GM20431 (cell line): Measurements from ENCODE around the gene ATAD3C.
"Not testable (repeated sequence)": the region's sequence is repeated elsewhere in the genome, so short reads cannot be mapped to it uniquely, and the experiment has no call there.

Source experiments
- in situ Hi-C: fragments of 300-500 bp; cut with MseI, MboI; formaldehyde crosslinking; loops from one replicate; pipeline ENCODE4 v1.15.0; 2020; ENCODE audit warnings: low sequenced_read_pairs; ENCODE audit not compliant: unreplicated experiment

Gene ATAD3C

GRCh38 chr1:1449099-1449739, at the start of gene ATAD3C:
TSS of gene ATAD3C (plus strand) at chr1:1449689. CDS start at chr1:1450684, 995 bp downstream.
- in situ Hi-C loops, result no loop called here

- in situ Hi-C loops, result no loop called here
Observed at GRCh38 chr1:1399872-1400575, 49.5 kb upstream of the ATAD3C start.

- in situ Hi-C loops, result no loop called here
Observed at GRCh38 chr1:1400576-1401456, 48.7 kb upstream of the ATAD3C start.

DNA sequence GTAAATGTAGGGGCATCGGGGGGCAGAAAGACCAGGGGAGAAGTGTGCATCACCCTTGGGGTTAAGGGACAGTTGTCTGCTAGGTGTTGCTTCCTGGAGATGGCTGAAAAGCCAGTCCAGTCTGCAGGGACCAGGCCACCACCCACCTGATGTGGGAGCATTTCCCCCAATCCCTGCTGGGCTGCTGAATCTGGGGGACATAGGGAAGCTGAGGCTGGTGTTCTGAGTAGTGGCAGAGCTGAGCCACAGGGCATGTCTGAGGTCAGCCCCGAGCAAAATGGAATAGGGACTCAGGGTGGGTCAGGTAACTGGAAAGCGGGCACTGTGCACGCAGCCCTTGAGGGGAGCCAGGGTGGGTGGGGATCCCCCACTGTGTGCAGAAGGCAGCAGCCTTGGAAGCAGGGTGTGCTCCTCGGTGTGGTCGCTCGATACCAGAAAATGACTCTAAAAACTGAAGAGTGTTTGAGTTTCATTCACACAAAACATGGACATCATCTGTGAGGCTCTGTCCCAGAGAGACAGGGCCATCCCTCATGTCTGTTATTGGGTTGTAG, 48.0 kb upstream of the ATAD3C start:
- in situ Hi-C loops, result no loop called here

- in situ Hi-C loops, result no loop called here
Observed at GRCh38 chr1:1402072-1402900, 47.2 kb upstream of the ATAD3C start.

DNA sequence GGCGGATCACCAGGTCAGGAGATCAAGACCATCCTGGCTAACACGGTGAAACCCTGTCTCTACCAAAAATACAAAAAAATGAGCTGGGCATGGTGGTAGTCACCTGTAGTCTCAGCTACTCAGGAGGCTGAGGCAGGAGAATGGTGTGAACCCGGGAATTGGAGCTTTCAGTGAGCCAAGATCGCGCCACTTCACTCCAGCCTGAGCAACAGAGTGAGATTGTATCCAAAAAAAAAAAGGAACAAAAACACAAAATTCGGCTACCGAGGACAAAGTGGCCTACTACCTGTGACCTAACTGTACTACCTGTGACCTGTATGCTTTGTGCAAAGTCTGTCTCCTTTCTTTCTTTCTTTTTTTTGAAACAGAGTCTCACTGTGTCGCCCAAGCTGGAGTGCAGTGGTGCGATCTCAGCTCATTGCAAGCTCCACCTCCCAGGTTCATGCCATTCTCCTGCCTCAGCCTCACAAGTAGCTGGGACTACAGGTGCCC, 46.5 kb upstream of the ATAD3C start:
- in situ Hi-C loops, result not testable (repeated sequence)

- in situ Hi-C loops, result no loop called here
Observed at GRCh38 chr1:1403653-1404052, 45.8 kb upstream of the ATAD3C start.

GRCh38 chr1:1406101-1406820, 43.2 kb upstream of the ATAD3C start:
- in situ Hi-C loops, result no loop called here

DNA sequence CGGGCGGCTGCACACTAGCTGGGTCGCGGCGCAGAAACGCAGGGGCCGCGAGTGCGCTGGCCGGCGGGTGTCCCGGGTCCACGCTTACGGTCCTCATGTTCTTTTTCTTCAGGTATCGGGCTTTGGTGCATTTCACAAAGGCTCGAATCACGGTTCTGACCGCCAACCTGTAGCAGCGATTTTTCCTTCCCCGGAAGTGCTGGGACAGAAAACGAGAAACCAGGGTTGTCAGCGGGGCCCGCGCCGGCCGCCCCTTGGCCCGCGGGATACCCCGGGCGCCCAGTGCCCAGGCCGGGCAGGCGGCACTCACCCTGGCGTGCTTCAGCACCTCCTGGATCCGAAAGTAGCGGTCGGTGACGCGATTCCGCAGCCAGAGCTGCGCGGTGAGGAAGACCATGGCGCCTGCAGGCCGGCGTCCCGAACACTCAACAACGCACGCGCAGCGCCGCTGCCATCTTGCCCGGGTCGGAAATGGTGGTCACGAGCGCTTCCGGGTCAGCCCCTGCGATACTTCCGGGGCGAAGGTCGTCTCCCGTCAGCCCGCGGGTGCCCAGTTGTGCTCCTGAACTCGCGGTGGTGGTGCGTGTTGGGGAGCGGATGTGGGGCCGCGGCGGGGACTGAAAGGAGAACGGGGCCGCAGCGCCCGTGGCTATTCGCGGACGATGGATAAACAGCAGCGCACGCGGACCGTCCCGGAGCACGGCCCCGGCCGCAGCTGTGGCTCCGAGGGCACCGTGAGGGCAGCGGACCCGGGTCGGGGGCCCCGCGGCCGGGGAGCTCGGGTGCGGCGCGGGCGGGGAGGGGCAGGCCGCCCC, 42.5 kb upstream of the ATAD3C start, which contains the start of gene MRPL20:
Gene MRPL20, minus strand, starts transcription at position 473 of the 815 bp plus-strand sequence. Its CDS starts 76 bp downstream, at position 397.
- in situ Hi-C loops, result no loop called here

- in situ Hi-C loops, result no loop called here
Observed at GRCh38 chr1:1407636-1408318, 41.7 kb upstream of the ATAD3C start.

GRCh38 chr1:1410238-1410637, 39.3 kb upstream of the ATAD3C start:
- in situ Hi-C loops, result not testable (repeated sequence)

DNA sequence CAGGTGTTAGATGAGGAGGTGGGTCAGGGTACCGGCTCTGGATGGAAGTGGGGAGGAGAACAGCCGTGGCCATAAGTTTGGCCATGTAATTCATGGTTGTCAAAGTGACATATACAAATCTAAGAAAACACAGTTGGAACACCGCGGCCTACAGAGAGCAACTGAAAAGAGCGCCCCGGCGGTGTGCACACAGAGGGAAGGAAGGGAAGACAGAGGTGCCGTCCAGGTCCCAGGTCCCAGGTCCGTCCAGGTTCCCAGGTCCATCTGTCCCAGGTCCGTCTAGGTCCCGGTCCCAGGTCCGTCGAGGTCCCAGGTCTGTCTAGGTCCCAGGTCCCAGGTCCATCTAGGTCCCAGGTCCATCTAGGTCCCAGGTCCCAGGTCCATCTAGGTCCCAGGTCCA, 37.9 kb upstream of the ATAD3C start:
- in situ Hi-C loops, result no loop called here

- in situ Hi-C loops, result not testable (repeated sequence)
Observed at GRCh38 chr1:1412311-1412902, 37.1 kb upstream of the ATAD3C start.

GRCh38 chr1:1415751-1416150, 33.7 kb upstream of the ATAD3C start:
- in situ Hi-C loops, result no loop called here

DNA sequence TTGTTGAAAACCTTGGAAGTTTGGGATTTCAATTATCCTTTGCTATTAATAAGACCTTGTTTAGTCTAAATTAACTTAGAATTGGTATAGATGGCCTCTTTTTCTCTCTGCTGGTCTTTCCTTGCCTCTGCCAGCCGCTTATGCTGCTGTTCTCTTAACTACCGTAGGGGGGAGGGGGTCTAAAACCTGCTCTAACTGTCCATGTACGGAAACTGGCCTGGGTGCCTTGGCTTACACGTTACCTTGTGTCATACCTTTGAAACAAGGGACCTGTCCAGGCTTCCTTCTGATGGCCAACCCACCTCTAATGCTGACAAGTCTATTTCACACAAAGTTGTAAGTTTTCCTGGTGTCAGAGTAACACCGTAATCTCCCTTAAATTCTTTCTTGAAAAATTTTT, 32.1 kb upstream of the ATAD3C start:
- in situ Hi-C loops, result not testable (repeated sequence)

DNA sequence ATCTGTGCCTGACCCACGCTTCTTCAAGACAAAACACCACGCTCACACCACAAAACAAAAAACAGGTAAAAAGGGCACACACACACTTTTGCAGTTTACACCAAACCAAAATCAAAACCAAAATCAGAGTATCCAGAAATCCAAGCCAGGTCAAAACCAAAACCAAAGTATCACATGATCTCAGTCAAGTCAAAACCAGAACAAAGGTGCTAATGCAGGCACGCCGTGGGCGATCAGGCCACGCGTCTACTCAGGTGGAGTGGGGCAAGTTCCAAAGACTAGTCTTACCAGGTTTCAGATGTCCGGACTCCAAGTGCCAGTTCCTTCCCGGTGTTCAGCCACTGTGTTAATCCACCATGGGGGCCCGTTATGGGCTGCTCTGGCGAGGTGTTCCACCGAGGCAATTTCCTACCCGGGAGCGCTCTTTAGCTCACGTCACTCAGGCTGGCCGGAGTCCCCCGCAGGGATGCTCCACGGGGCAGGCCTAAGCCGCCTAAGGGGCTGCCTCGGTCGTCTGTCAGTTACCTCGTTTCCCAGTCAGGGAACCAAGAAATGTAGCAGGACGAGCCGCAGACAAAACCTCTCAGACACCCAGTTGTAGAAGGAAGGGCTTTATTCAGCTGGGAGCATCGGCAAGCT, 31.5 kb upstream of the ATAD3C start:
- in situ Hi-C loops, result not testable (repeated sequence)
